Activated CD8-positive, alpha-beta T cell treated with anti-CD3 and anti-CD28 coated beads for 36 hours (primary cell): ENCODE results near the gene LRRC4C. TPM values are rescaled to one million over a fixed set of nuclear protein-coding genes. Genes with fewer than 3 reads are reported as not detected.

ENCODE experiments used
- ATAC-seq: fragments of 200-7000 bp; cut with Tn5 transposase; one replicate; pipeline ENCODE4 v1.10.0; 2021; ENCODE audit warnings: mild to moderate bottlenecking, moderate library complexity
- CTCF ChIA-PET: fragments of 350-600 bp; sonication (Branson Sonifier 250); formaldehyde crosslinking; loops from one replicate; lab custom pipeline; 2021; ENCODE audit warnings: antibody characterized with exemption; lab: Charles Lee
- POLR2A ChIA-PET: fragments of 350-600 bp; sonication (Branson Sonifier 250); formaldehyde crosslinking; loops from one replicate; lab custom pipeline; 2021; ENCODE audit warnings: antibody characterized with exemption; lab: Charles Lee
- DNase-seq: peaks from one replicate; pipeline ENCODE4 v3.0.0-alpha.2; 2020
- H3K27ac Mint-ChIP-seq: one replicate; pipeline ENCODE4 v1.8.0; 2021; ENCODE audit warnings: mild to moderate bottlenecking, mixed read lengths
- H3K27me3 Mint-ChIP-seq: one replicate; pipeline ENCODE4 v1.8.0; 2021; ENCODE audit warnings: mixed read lengths
- H3K36me3 Mint-ChIP-seq: one replicate; pipeline ENCODE4 v1.8.0; 2021; ENCODE audit warnings: low read depth, mixed read lengths
- H3K4me1 Mint-ChIP-seq: one replicate; pipeline ENCODE4 v1.8.0; 2021; ENCODE audit warnings: low read depth, mixed read lengths
- H3K4me3 Mint-ChIP-seq: one replicate; pipeline ENCODE4 v1.8.0; 2021; ENCODE audit warnings: mild to moderate bottlenecking, moderate library complexity, mixed read lengths
- H3K9me3 Mint-ChIP-seq: one replicate; pipeline ENCODE4 v1.8.0; 2021; ENCODE audit warnings: mixed read lengths
- CTCF ChIP-seq: fragments of 200-600 bp; IDR thresholded peaks from one replicate; pipeline ENCODE4 v1.8.0; 2022; ENCODE audit warnings: antibody characterized with exemption, mild to moderate bottlenecking
- intact Hi-C: fragments of 100-400 bp; cut with micrococcal nuclease; formaldehyde crosslinking; loops from one replicate; pipeline ENCODE4 v1.10.0; 2022
- total RNA-seq, 2 experiments: library from RNA; stranded (reverse); gene quantifications; one replicate each; pipeline ENCODE4 v1.2.3, GENCODE V29; 2021

Gene LRRC4C
- total RNA-seq, 2 experiments from 2014 or later, result not detected

GRCh38 chr11:40975076-40975475, 484.4 kb downstream of the LRRC4C start:
- no peaks in the 10 kb centered on the region for H3K27me3 Mint-ChIP-seq
- no peak overlapping the region for H3K4me3 Mint-ChIP-seq
- intact Hi-C loops, result no loop called here
- ChIA-PET POLR2A (no interaction called here), CTCF (no interaction called here)
- no peaks in the 10 kb centered on the region for H3K4me1 Mint-ChIP-seq
- H3K36me3 Mint-ChIP-seq, result no peaks in the 10 kb centered on the region
- DNase-seq, result no peak
- no peak for ATAC-seq
- TF ChIP-seq CTCF, result no peak
- H3K9me3 Mint-ChIP-seq, result peaks cover 21% of the 10 kb centered on the region
- no peak overlapping the region for H3K27ac Mint-ChIP-seq

- intact Hi-C loops, result no loop called here
- H3K27me3 Mint-ChIP-seq, result no peaks in the 10 kb centered on the region
- ChIA-PET POLR2A (no interaction called here), CTCF (no interaction called here)
- DNase-seq, result no peak
- H3K4me1 Mint-ChIP-seq, result no peaks in the 10 kb centered on the region
- H3K9me3 Mint-ChIP-seq, result peaks cover 25% of the 10 kb centered on the region
- no peaks in the 10 kb centered on the region for H3K36me3 Mint-ChIP-seq
- H3K4me3 Mint-ChIP-seq, result no peak overlapping the region
- no peak for TF ChIP-seq CTCF
- no peak overlapping the region for H3K27ac Mint-ChIP-seq
- ATAC-seq, result no peak
These were observed 485.2 kb downstream of the LRRC4C start for GRCh38 chr11:40974186-40974795.

GRCh38 chr11:40958707-40959106, 500.7 kb downstream of the LRRC4C start:
- intact Hi-C loops, result no loop called here
- ATAC-seq (no peak), DNase-seq (no peak)
- H3K4me3 Mint-ChIP-seq, result no peak overlapping the region
- no peak for TF ChIP-seq CTCF
- no peaks in the 10 kb centered on the region for H3K36me3 Mint-ChIP-seq
- ChIA-PET POLR2A (no interaction called here), CTCF (no interaction called here)
- H3K27ac Mint-ChIP-seq, result no peak overlapping the region
- H3K27me3 Mint-ChIP-seq, result no peaks in the 10 kb centered on the region
- H3K9me3 Mint-ChIP-seq, result peaks cover 9% of the 10 kb centered on the region
- no peaks in the 10 kb centered on the region for H3K4me1 Mint-ChIP-seq

- peaks cover 4% of the 10 kb centered on the region for H3K9me3 Mint-ChIP-seq
- intact Hi-C loops, result no loop called here
- POLR2A ChIA-PET, result no interaction called here
- no peaks in the 10 kb centered on the region for H3K4me1 Mint-ChIP-seq
- CTCF ChIA-PET, result no interaction called here
- no peaks in the 10 kb centered on the region for H3K27me3 Mint-ChIP-seq
- no peak overlapping the region for H3K4me3 Mint-ChIP-seq
- no peaks in the 10 kb centered on the region for H3K36me3 Mint-ChIP-seq
- no peak overlapping the region for H3K27ac Mint-ChIP-seq
- TF ChIP-seq CTCF, result no peak
- ATAC-seq (no peak), DNase-seq (no peak)
These were observed 507.0 kb downstream of the LRRC4C start for GRCh38 chr11:40952479-40952878.

- no peaks in the 10 kb centered on the region for H3K36me3 Mint-ChIP-seq
- no peaks in the 10 kb centered on the region for H3K4me1 Mint-ChIP-seq
- ChIA-PET CTCF (no interaction called here), POLR2A (no interaction called here)
- no peak overlapping the region for H3K27ac Mint-ChIP-seq
- intact Hi-C loops, result no loop called here
- no peak overlapping the region for H3K4me3 Mint-ChIP-seq
- no peaks in the 10 kb centered on the region for H3K27me3 Mint-ChIP-seq
- TF ChIP-seq CTCF, result no peak
- no peak for ATAC-seq
- DNase-seq, result no peak
- peaks cover 9% of the 10 kb centered on the region for H3K9me3 Mint-ChIP-seq
These were observed 521.5 kb downstream of the LRRC4C start for GRCh38 chr11:40938002-40938401.
